Keratinocyte (primary cell): Measurements from ENCODE around the gene DMBX1. TPM values are rescaled to one million over a fixed set of nuclear protein-coding genes. Genes with fewer than 3 reads are reported as not detected.

Experiments used
- DNase-seq: peaks from one replicate; pipeline ENCODE4 v3.0.0-alpha.2; 2011; ENCODE audit warnings: low read depth, missing footprints, low spot score
- FAIRE-seq: peaks from 2 replicates; lab custom pipeline; 2011; peaks lifted over from hg19 to GRCh38; lab: Jason Lieb, UNC
- H2AFZ ChIP-seq: 2 replicates; pipeline ENCODE4 v1.6.0; 2012; ENCODE audit warnings: low read length, control low read depth, inconsistent platforms; ENCODE audit not compliant: control insufficient read depth
- H3K27ac ChIP-seq: 2 replicates; pipeline ENCODE4 v1.5.1; 2011; ENCODE audit warnings: low read length; ENCODE audit not compliant: control insufficient read depth, insufficient read depth
- H3K27me3 ChIP-seq: 3 replicates; pipeline ENCODE4 v1.6.0; 2011; ENCODE audit warnings: low read length; ENCODE audit not compliant: control insufficient read depth, insufficient read depth; ENCODE audit errors: extremely low read depth
- H3K36me3 ChIP-seq, 2 experiments: 2 replicates in 1 of 2; 3 replicates in 1 of 2; pipeline ENCODE4 v1.5.1; 2011; ENCODE audit warnings: low read length in 2 of 2, mild to moderate bottlenecking in 1 of 2; ENCODE audit not compliant: control insufficient read depth in 2 of 2, insufficient read depth in 2 of 2; ENCODE audit errors: extremely low read depth in 1 of 2
- H3K4me1 ChIP-seq: 3 replicates; pipeline ENCODE4 v1.5.1; 2011; ENCODE audit warnings: low read length; ENCODE audit not compliant: control insufficient read depth, insufficient read depth; ENCODE audit errors: extremely low read depth
- H3K4me2 ChIP-seq: 3 replicates; pipeline ENCODE4 v1.6.0; 2011; ENCODE audit warnings: low read depth, low read length; ENCODE audit not compliant: control insufficient read depth, insufficient read depth; ENCODE audit errors: extremely low read depth
- H3K4me3 ChIP-seq, 3 experiments: fragments of 200-600 bp in 1 of 3; sonication (generic) in 1 of 3; 2 replicates in 2 of 3; 3 replicates in 1 of 3; pipeline ENCODE4 v1.5.1; 2011 to 2016; ENCODE audit warnings: low read length in 3 of 3, mild to moderate bottlenecking in 3 of 3, control low read depth in 2 of 3, inconsistent platforms in 1 of 3, low read depth in 1 of 3, mixed read lengths in 1 of 3, mixed run types in 1 of 3, moderate library complexity in 1 of 3; ENCODE audit not compliant: control insufficient read depth in 2 of 3, insufficient read depth in 2 of 3; ENCODE audit errors: extremely low read depth in 1 of 3
- H3K79me2 ChIP-seq: 2 replicates; pipeline ENCODE4 v1.6.0; 2012; ENCODE audit warnings: low read length; ENCODE audit not compliant: control insufficient read depth, insufficient read depth
- H3K9ac ChIP-seq: 3 replicates; pipeline ENCODE4 v1.6.0; 2011; ENCODE audit warnings: low read length; ENCODE audit not compliant: control insufficient read depth, insufficient read depth; ENCODE audit errors: extremely low read depth
- H3K9me1 ChIP-seq: 3 replicates; pipeline ENCODE4 v1.6.0; 2011; ENCODE audit warnings: low read length; ENCODE audit not compliant: control insufficient read depth, insufficient read depth; ENCODE audit errors: extremely low read depth
- H3K9me3 ChIP-seq: 2 replicates; pipeline ENCODE4 v1.5.1; 2012; ENCODE audit warnings: low read depth, low read length; ENCODE audit not compliant: control insufficient read depth
- H4K20me1 ChIP-seq: 3 replicates; pipeline ENCODE4 v1.6.0; 2011; ENCODE audit warnings: low read length; ENCODE audit not compliant: control insufficient read depth, insufficient read depth; ENCODE audit errors: extremely low read depth
- CTCF ChIP-seq, 3 experiments: IDR thresholded peaks in 1 of 3; conservative IDR thresholded peaks in 1 of 3; optimal IDR thresholded peaks in 1 of 3; 2 replicates in 2 of 3; 3 replicates in 1 of 3; pipeline versions ENCODE3 to v1.5.1; 2011; ENCODE audit warnings: low read length in 3 of 3, mild to moderate bottlenecking in 3 of 3, moderate library complexity in 2 of 3, control low read depth in 1 of 3, inconsistent platforms in 1 of 3; ENCODE audit not compliant: insufficient read depth in 2 of 3; ENCODE audit errors: extremely low read depth in 1 of 3
- EZH2 ChIP-seq: IDR thresholded peaks from one replicate; pipeline ENCODE4 v1.6.1; 2012; ENCODE audit warnings: inconsistent platforms, mild to moderate bottlenecking, low read length, moderate library complexity
- dilution Hi-C: fragments of 300-500 bp; cut with MboI; formaldehyde crosslinking; loops from one replicate; pipeline ENCODE4 v1.7.0; 2020; ENCODE audit warnings: low sequenced_read_pairs; ENCODE audit not compliant: extremely low pct_ligation_motif_present
- polyA plus RNA-seq, 5 experiments: library from polyadenylated mRNA; depleted of rRNA in 3 of 5; stranded (reverse) in 3 of 5; stranded (forward) in 1 of 5; unstranded in 1 of 5; fragments of >200 nt; gene quantifications; 1 replicate in 1 of 5; 2 replicates in 3 of 5; 3 replicates in 1 of 5; pipeline versions ENCODE4 v1.2.1 to v1.2.3, GENCODE V29; 2011 to 2012; ENCODE audit warnings: missing spikeins in 2 of 5, low read depth in 1 of 5, low replicate concordance in 1 of 5

DMBX1 gene
- polyA plus RNA-seq, 1 donor (not counting 4 experiments of a cell fraction or from before 2014, with no cell fraction given) = not detected

- no peak for DNase-seq
- no peak overlapping the region for H3K27ac ChIP-seq
- H3K9me3 ChIP-seq = no peaks in the 10 kb centered on the region
- no peaks in the 10 kb centered on the region for H4K20me1 ChIP-seq
- no peaks in the 10 kb centered on the region for H3K36me3 ChIP-seq
- no peaks in the 10 kb centered on the region for H3K9me1 ChIP-seq
- dilution Hi-C loops = no loop called here
- peaks cover 55% of the 10 kb centered on the region for H3K27me3 ChIP-seq
- H3K79me2 ChIP-seq = no peaks in the 10 kb centered on the region
- no peak overlapping the region for H3K4me3 ChIP-seq
- no peak overlapping the region for H2AFZ ChIP-seq
- no peak for FAIRE-seq
- no peaks in the 10 kb centered on the region for H3K4me1 ChIP-seq
- no peak overlapping the region for H3K9ac ChIP-seq
- no peak overlapping the region for H3K4me2 ChIP-seq
- TF ChIP-seq EZH2 (no peak), CTCF (optimal IDR thresholded peaks at IDR 0.05 in 1 of 3, IDR thresholded peaks at IDR 0.05 in 1 of 3, conservative IDR thresholded peaks at IDR 0.05 in 1 of 3; ENCODE audit: extremely low read depth in 1 of 3, insufficient read depth in 2 of 3, low read length in 3 of 3) (no peak)
Measured at GRCh38 chr1:46456411-46456963, 33.1 kb upstream of the DMBX1 start.

DNA sequence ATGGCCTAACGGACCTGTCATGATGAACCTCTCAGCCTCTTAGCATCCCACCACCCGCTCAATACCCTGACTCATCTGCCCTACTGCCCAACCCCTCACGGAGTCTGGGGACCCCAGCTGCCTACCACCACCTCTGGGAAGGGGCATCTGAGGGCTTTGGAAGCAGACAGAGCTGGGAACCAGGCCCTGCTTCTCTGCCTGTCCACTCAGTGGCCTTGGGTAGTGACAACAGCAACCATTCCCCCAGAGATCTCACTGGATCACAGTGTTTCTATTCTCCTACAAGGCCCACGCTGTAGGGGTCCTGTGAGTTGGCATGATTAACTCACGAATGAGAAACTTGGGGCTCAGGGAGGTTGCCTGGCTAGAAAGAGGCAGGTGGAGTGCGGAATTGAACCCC, 32.5 kb upstream of the DMBX1 start:
- H3K4me3 ChIP-seq = no peak overlapping the region
- no peaks in the 10 kb centered on the region for H4K20me1 ChIP-seq
- dilution Hi-C loops = no loop called here
- H3K4me1 ChIP-seq = no peaks in the 10 kb centered on the region
- H3K27ac ChIP-seq = no peak overlapping the region
- H2AFZ ChIP-seq = no peak overlapping the region
- no peaks in the 10 kb centered on the region for H3K9me3 ChIP-seq
- no peak overlapping the region for H3K9ac ChIP-seq
- no peak for TF ChIP-seq CTCF (optimal IDR thresholded peaks at IDR 0.05 in 1 of 3, IDR thresholded peaks at IDR 0.05 in 1 of 3, conservative IDR thresholded peaks at IDR 0.05 in 1 of 3; ENCODE audit: extremely low read depth in 1 of 3, insufficient read depth in 2 of 3, low read length in 3 of 3)
- TF ChIP-seq EZH2 = no peak
- no peaks in the 10 kb centered on the region for H3K9me1 ChIP-seq
- peaks cover 55% of the 10 kb centered on the region for H3K27me3 ChIP-seq
- no peaks in the 10 kb centered on the region for H3K36me3 ChIP-seq
- H3K79me2 ChIP-seq = no peaks in the 10 kb centered on the region
- no peak for DNase-seq
- no peak overlapping the region for H3K4me2 ChIP-seq
- no peak for FAIRE-seq
